GM12878 (cell line): ENCODE results near the gene TPPP. TPM values are rescaled to one million over a fixed set of nuclear protein-coding genes. Genes with fewer than 3 reads are reported as not detected.

Experiments
- ATAC-seq: fragments of 200-7000 bp; cut with Tn5 transposase; 3 replicates; pipeline ENCODE4 v1.9.1; 2020; ENCODE audit warnings: mild to moderate bottlenecking, moderate library complexity
- BruUV-seq: library from RNA; stranded (reverse); fragments of 400-500 nt; replicated peaks from 2 replicates; lab custom pipeline; 2021; lab: Mats Ljungman, UMichigan
- CTCF ChIA-PET: fragments of 300-600 bp; sonication (Branson Sonifier 250); formaldehyde crosslinking; extraction: SDS; loops from one replicate; lab custom pipeline; 2021; ENCODE audit warnings: inconsistent platforms; lab: Yijun Ruan, JAX
- POLR2A ChIA-PET: fragments of 350-600 bp; formaldehyde crosslinking; extraction: SDS; loops from one replicate; lab custom pipeline; 2021; ENCODE audit warnings: inconsistent platforms; lab: Charles Lee
- RAD21 ChIA-PET: fragments of 300-600 bp; sonication (Branson Sonifier 250); formaldehyde crosslinking; loops from one replicate; lab custom pipeline; 2023; ENCODE audit warnings: antibody characterized with exemption; ENCODE audit not compliant: unreplicated experiment; lab: Charles Lee
- SMC1A ChIA-PET: fragments of 300-600 bp; sonication (Branson Sonifier 250); formaldehyde crosslinking; loops from one replicate; lab custom pipeline; 2023; ENCODE audit not compliant: unreplicated experiment, uncharacterized antibody; lab: Charles Lee
- DNase-seq: peaks from one replicate; pipeline ENCODE4 v3.0.0-alpha.2; 2011; ENCODE audit warnings: low read depth, low spot score
- FAIRE-seq: peaks from 3 replicates; lab custom pipeline; 2011; peaks lifted over from hg19 to GRCh38; lab: Jason Lieb, UNC
- H2AFZ ChIP-seq: 2 replicates; pipeline ENCODE4 v1.6.0; 2011; ENCODE audit warnings: low read depth, low read length, control low read depth; ENCODE audit not compliant: control insufficient read depth
- H3K27ac ChIP-seq: 2 replicates; pipeline ENCODE4 v1.5.1; 2011; ENCODE audit warnings: control low read depth; ENCODE audit not compliant: control insufficient read depth, insufficient read depth
- H3K27me3 ChIP-seq, 2 experiments: replicated peaks in 1 of 2; 2 replicates each; pipeline versions ENCODE4 v1.6.0 to v1.6.1; 2011; ENCODE audit warnings: low read length in 1 of 2; ENCODE audit not compliant: control insufficient read depth in 2 of 2, insufficient read depth in 2 of 2
- H3K36me3 ChIP-seq, 2 experiments: 2 replicates each; pipeline ENCODE4 v1.5.1; 2011; ENCODE audit warnings: low read length in 1 of 2; ENCODE audit not compliant: control insufficient read depth in 2 of 2, insufficient read depth in 2 of 2
- H3K4me1 ChIP-seq: 2 replicates; pipeline ENCODE4 v1.6.1; 2011; ENCODE audit warnings: mild to moderate bottlenecking, low read length, moderate library complexity, mixed read lengths; ENCODE audit not compliant: control insufficient read depth, insufficient read depth
- H3K4me2 ChIP-seq: 2 replicates; pipeline ENCODE4 v1.6.0; 2011; ENCODE audit warnings: control low read depth; ENCODE audit not compliant: control insufficient read depth, insufficient read depth
- H3K4me3 ChIP-seq: fragments of 200-600 bp; sonication (generic); 2 replicates; pipeline ENCODE4 v1.5.1; 2016
- H3K79me2 ChIP-seq: 2 replicates; pipeline ENCODE4 v1.6.0; 2011; ENCODE audit warnings: low read length; ENCODE audit not compliant: control insufficient read depth, insufficient read depth
- H3K9ac ChIP-seq: 2 replicates; pipeline ENCODE4 v1.8.0; 2011; ENCODE audit warnings: low read length, control low read depth, mixed read lengths; ENCODE audit not compliant: control insufficient read depth, insufficient read depth
- H3K9me3 ChIP-seq: replicated peaks from 3 replicates; pipeline ENCODE4 v1.5.1; 2011; ENCODE audit warnings: mild to moderate bottlenecking, low read length; ENCODE audit not compliant: control insufficient read depth, insufficient read depth
- H4K20me1 ChIP-seq: 2 replicates; pipeline ENCODE4 v1.6.0; 2011; ENCODE audit not compliant: control insufficient read depth, insufficient read depth
- E4F1 ChIP-seq: fragments of 450-650 bp; IDR thresholded peaks from 2 replicates; pipeline ENCODE4 v1.6.1; 2018; ENCODE audit warnings: borderline replicate concordance, mild to moderate bottlenecking; ENCODE audit not compliant: partially characterized antibody
- EED ChIP-seq: sonication (generic); IDR thresholded peaks from 2 replicates; pipeline ENCODE4 v1.6.1; 2016; ENCODE audit warnings: antibody characterized with exemption, low read depth
- EGR1 ChIP-seq, 2 experiments: IDR thresholded peaks; 1 replicate in 1 of 2; 2 replicates in 1 of 2; pipeline ENCODE4 v1.6.1; 2011 to 2012; ENCODE audit warnings: low read depth in 2 of 2, low read length in 2 of 2, borderline replicate concordance in 1 of 2, mild to moderate bottlenecking in 1 of 2, moderate library complexity in 1 of 2
- HDGF ChIP-seq: fragments of 450-650 bp; IDR thresholded peaks from 2 replicates; pipeline ENCODE4 v1.6.1; 2016; ENCODE audit warnings: antibody characterized with exemption
- IRF5 ChIP-seq: fragments of 450-650 bp; IDR thresholded peaks from 2 replicates; pipeline ENCODE4 v1.6.1; 2017; ENCODE audit warnings: borderline replicate concordance
- JUNB ChIP-seq: IDR thresholded peaks from 2 replicates; pipeline ENCODE4 v1.6.1; 2016; ENCODE audit warnings: antibody characterized with exemption, mild to moderate bottlenecking
- MAX ChIP-seq: IDR thresholded peaks from 2 replicates; pipeline ENCODE4 v1.6.1; 2012; ENCODE audit warnings: low read depth, low read length, improper control_type of control experiment
- MEF2B ChIP-seq: fragments of 450-650 bp; IDR thresholded peaks from 2 replicates; pipeline ENCODE4 v1.6.1; 2018; ENCODE audit warnings: mild to moderate bottlenecking, moderate library complexity; ENCODE audit not compliant: partially characterized antibody, poor library complexity, severe bottlenecking
- NFIC ChIP-seq: IDR thresholded peaks from 2 replicates; pipeline ENCODE4 v1.6.1; 2012; ENCODE audit warnings: low read depth, mild to moderate bottlenecking, inconsistent platforms, low read length, moderate library complexity
- NFXL1 ChIP-seq: fragments of 450-650 bp; IDR thresholded peaks from 2 replicates; pipeline ENCODE4 v1.6.1; 2017; ENCODE audit warnings: antibody characterized with exemption, mild to moderate bottlenecking, borderline replicate concordance
- REST ChIP-seq: IDR thresholded peaks from 2 replicates; pipeline ENCODE4 v1.6.1; 2012; ENCODE audit warnings: mild to moderate bottlenecking, low read depth, low read length
- RFX5 ChIP-seq: IDR thresholded peaks from 2 replicates; pipeline ENCODE4 v1.6.1; 2011; ENCODE audit warnings: low read depth, low read length, improper control_type of control experiment
- SMAD1 ChIP-seq: fragments of 450-650 bp; IDR thresholded peaks from 2 replicates; pipeline ENCODE4 v1.6.1; 2018; ENCODE audit warnings: mild to moderate bottlenecking, low read depth; ENCODE audit not compliant: partially characterized antibody
- SUPT20H ChIP-seq: IDR thresholded peaks from 2 replicates; pipeline ENCODE4 v1.6.1; 2011; ENCODE audit warnings: low read depth, mild to moderate bottlenecking, low read length, moderate library complexity, borderline replicate concordance; ENCODE audit not compliant: control insufficient read depth
- SUZ12 ChIP-seq: fragments of 200-600 bp; sonication (generic); IDR thresholded peaks from one replicate; pipeline ENCODE4 v1.6.1; 2018; ENCODE audit warnings: antibody characterized with exemption, mild to moderate bottlenecking; ENCODE audit not compliant: unreplicated experiment
- ZNF217 ChIP-seq: fragments of 450-650 bp; IDR thresholded peaks from 2 replicates; pipeline ENCODE4 v1.6.1; 2017; ENCODE audit warnings: antibody characterized with exemption, mild to moderate bottlenecking
- WGBS: methylation state at CpG from one replicate; pipeline ENCODE4 v1.1.6; 2016; ENCODE audit warnings: low lambda C conversion rate; ENCODE audit not compliant: insufficient replicate concordance, insufficient coverage; ENCODE audit errors: missing lambda C conversion rate; 5-methylcytosine and 5-hydroxymethylcytosine counted together
- in situ Hi-C: fragments of 300-500 bp; cut with MboI; formaldehyde crosslinking; loops from 9 replicates; pipeline ENCODE4 v1.14.3; 2018; ENCODE audit warnings: mixed read lengths
- intact Hi-C: fragments of 100-400 bp; cut with micrococcal nuclease; formaldehyde crosslinking; loops from one replicate; pipeline ENCODE4 v1.14.2; 2022; ENCODE audit not compliant: unreplicated experiment
- polyA plus RNA-seq, 11 experiments: library from polyadenylated mRNA; depleted of rRNA in 4 of 11; unstranded in 6 of 11; stranded (reverse) in 5 of 11; fragments of >200 nt; fragmentation: Nextera tagmentation in 4 of 11; fragmentation: Illumina TruSeq in 1 of 11; extraction: Ambion mirVana in 4 of 11; extraction: Trizol in 1 of 11; gene quantifications; 1 replicate in 1 of 11; 2 replicates in 10 of 11; pipeline versions ENCODE4 v1.2.1 to v1.2.3, GENCODE V29; 2011 to 2016; ENCODE audit warnings: inconsistent platforms in 2 of 11, missing spikeins in 2 of 11, low read depth in 1 of 11
- total RNA-seq, 4 experiments: library from RNA; depleted of rRNA in 3 of 4; stranded (reverse); fragments of >200 nt in 3 of 4; fragmentation: Illumina TruSeq in 1 of 4; extraction: Trizol in 1 of 4; gene quantifications; 2 replicates each; pipeline versions ENCODE4 v1.2.1 to v1.2.3, GENCODE V29; 2013 to 2021

TPPP gene
- total and polyA plus RNA-seq, 10 of the 15 experiments (the other 5 are each of a cell fraction or from before 2014, with no cell fraction given): under 0.01 to 0.24 (median 0.04) TPM; not detected in 4

- 94% methylated on average over 13 of the region's 13 CpGs for WGBS
- no peak overlapping the region for H3K4me3 ChIP-seq
- intact Hi-C loops: no loop called here
- H3K36me3 ChIP-seq: peaks cover 0 to 11% of the 10 kb centered on the region in 2 experiments; a peak in 3 of 4 replicates
- FAIRE-seq (no peak), ATAC-seq (no peak)
- H2AFZ ChIP-seq: no peak overlapping the region
- no peaks in the 10 kb centered on the region for H3K27me3 ChIP-seq
- POLR2A ChIA-PET: no interaction called here
- H3K27ac ChIP-seq: no peak overlapping the region
- no peaks in the 10 kb centered on the region for H3K4me1 ChIP-seq
- no peaks in the 10 kb centered on the region for H4K20me1 ChIP-seq
- RAD21 ChIA-PET: interaction anchor here (1.1 to 1.4 kb wide), 2 partner anchors 237 to 350 kb away, joined by 3 to 4 read pairs; no protein-coding TSS in a partner anchor
- no peak overlapping the region for H3K9ac ChIP-seq
- CTCF ChIA-PET: no interaction called here
- TF ChIP-seq SMAD1 (no peak), RFX5 (no peak), MAX (no peak), HDGF (no peak), SUZ12 (no peak), SUPT20H (no peak), IRF5 (no peak), NFXL1 (no peak), MEF2B (no peak), REST (no peak), EED (no peak), NFIC (no peak), EGR1 (IDR thresholded peaks at IDR 0.05; ENCODE audit: borderline replicate concordance in 1 of 2, low read depth in 2 of 2, low read length in 2 of 2) (no peak), E4F1 (no peak), ZNF217 (no peak), JUNB (no peak)
- TF ChIP-seq, all 136 proteins: peak for 0
- no peak overlapping the region for H3K4me2 ChIP-seq
- SMC1A ChIA-PET: no interaction called here
- H3K9me3 ChIP-seq: no peaks in the 10 kb centered on the region
- DNase-seq: no peak
- no peaks in the 10 kb centered on the region for H3K79me2 ChIP-seq
- in situ Hi-C loops: no loop called here
- no TSS peak for BruUV-seq
Measured at GRCh38 chr5:666816-667498, 26.2 kb downstream of the TPPP start.
